GM12878 (cell line): ENCODE data around the gene SESN1. TPM values are rescaled to one million over a fixed set of nuclear protein-coding genes. Genes with fewer than 3 reads are reported as not detected.
A peak's percentile ranks its signal among the peaks of the same experiment; 100 is the strongest.

Experiments
- ATAC-seq: fragments of 200-7000 bp; cut with Tn5 transposase; 3 replicates; pipeline ENCODE4 v1.9.1; 2020; ENCODE audit warnings: mild to moderate bottlenecking, moderate library complexity
- BruUV-seq: library from RNA; stranded (reverse); fragments of 400-500 nt; replicated peaks from 2 replicates; lab custom pipeline; 2021; lab: Mats Ljungman, UMichigan
- CTCF ChIA-PET: fragments of 300-600 bp; sonication (Branson Sonifier 250); formaldehyde crosslinking; extraction: SDS; loops from one replicate; lab custom pipeline; 2021; ENCODE audit warnings: inconsistent platforms; lab: Yijun Ruan, JAX
- POLR2A ChIA-PET: fragments of 350-600 bp; formaldehyde crosslinking; extraction: SDS; loops from one replicate; lab custom pipeline; 2021; ENCODE audit warnings: inconsistent platforms; lab: Charles Lee
- RAD21 ChIA-PET: fragments of 300-600 bp; sonication (Branson Sonifier 250); formaldehyde crosslinking; loops from one replicate; lab custom pipeline; 2023; ENCODE audit warnings: antibody characterized with exemption; ENCODE audit not compliant: unreplicated experiment; lab: Charles Lee
- SMC1A ChIA-PET: fragments of 300-600 bp; sonication (Branson Sonifier 250); formaldehyde crosslinking; loops from one replicate; lab custom pipeline; 2023; ENCODE audit not compliant: unreplicated experiment, uncharacterized antibody; lab: Charles Lee
- DNase-seq: peaks from one replicate; pipeline ENCODE4 v3.0.0-alpha.2; 2011; ENCODE audit warnings: low read depth, low spot score
- FAIRE-seq: peaks from 3 replicates; lab custom pipeline; 2011; peaks lifted over from hg19 to GRCh38; lab: Jason Lieb, UNC
- H2AFZ ChIP-seq: 2 replicates; pipeline ENCODE4 v1.6.0; 2011; ENCODE audit warnings: low read depth, low read length, control low read depth; ENCODE audit not compliant: control insufficient read depth
- H3K27ac ChIP-seq: 2 replicates; pipeline ENCODE4 v1.5.1; 2011; ENCODE audit warnings: control low read depth; ENCODE audit not compliant: control insufficient read depth, insufficient read depth
- H3K27me3 ChIP-seq, 2 experiments: replicated peaks in 1 of 2; 2 replicates each; pipeline versions ENCODE4 v1.6.0 to v1.6.1; 2011; ENCODE audit warnings: low read length in 1 of 2; ENCODE audit not compliant: control insufficient read depth in 2 of 2, insufficient read depth in 2 of 2
- H3K36me3 ChIP-seq, 2 experiments: 2 replicates each; pipeline ENCODE4 v1.5.1; 2011; ENCODE audit warnings: low read length in 1 of 2; ENCODE audit not compliant: control insufficient read depth in 2 of 2, insufficient read depth in 2 of 2
- H3K4me1 ChIP-seq: 2 replicates; pipeline ENCODE4 v1.6.1; 2011; ENCODE audit warnings: mild to moderate bottlenecking, low read length, moderate library complexity, mixed read lengths; ENCODE audit not compliant: control insufficient read depth, insufficient read depth
- H3K4me2 ChIP-seq: 2 replicates; pipeline ENCODE4 v1.6.0; 2011; ENCODE audit warnings: control low read depth; ENCODE audit not compliant: control insufficient read depth, insufficient read depth
- H3K4me3 ChIP-seq: fragments of 200-600 bp; sonication (generic); 2 replicates; pipeline ENCODE4 v1.5.1; 2016
- H3K79me2 ChIP-seq: 2 replicates; pipeline ENCODE4 v1.6.0; 2011; ENCODE audit warnings: low read length; ENCODE audit not compliant: control insufficient read depth, insufficient read depth
- H3K9ac ChIP-seq: 2 replicates; pipeline ENCODE4 v1.8.0; 2011; ENCODE audit warnings: low read length, control low read depth, mixed read lengths; ENCODE audit not compliant: control insufficient read depth, insufficient read depth
- H3K9me3 ChIP-seq: replicated peaks from 3 replicates; pipeline ENCODE4 v1.5.1; 2011; ENCODE audit warnings: mild to moderate bottlenecking, low read length; ENCODE audit not compliant: control insufficient read depth, insufficient read depth
- H4K20me1 ChIP-seq: 2 replicates; pipeline ENCODE4 v1.6.0; 2011; ENCODE audit not compliant: control insufficient read depth, insufficient read depth
- BACH1 ChIP-seq: fragments of 450-650 bp; IDR thresholded peaks from 2 replicates; pipeline ENCODE4 v1.6.1; 2017; ENCODE audit warnings: mild to moderate bottlenecking, borderline replicate concordance
- BMI1 ChIP-seq: fragments of 450-650 bp; IDR thresholded peaks from 2 replicates; pipeline ENCODE4 v1.6.1; 2016; ENCODE audit warnings: mild to moderate bottlenecking, moderate library complexity, borderline replicate concordance
- CREM ChIP-seq: IDR thresholded peaks from 2 replicates; pipeline ENCODE4 v1.6.1; 2014; ENCODE audit warnings: antibody characterized with exemption, low read depth
- ETV6 ChIP-seq, 2 experiments: fragments of 450-650 bp in 1 of 2; IDR thresholded peaks in 1 of 2; conservative IDR thresholded peaks in 1 of 2; 2 replicates each; pipeline ENCODE4 v1.6.1; 2014; ENCODE audit warnings: antibody characterized with exemption in 1 of 2, borderline replicate concordance in 1 of 2, low read depth in 1 of 2, mild to moderate bottlenecking in 1 of 2, moderate library complexity in 1 of 2
- KDM1A ChIP-seq: fragments of 200-600 bp; sonication (generic); IDR thresholded peaks from 2 replicates; pipeline ENCODE4 v1.6.1; 2016; ENCODE audit warnings: borderline replicate concordance
- NFXL1 ChIP-seq: fragments of 450-650 bp; IDR thresholded peaks from 2 replicates; pipeline ENCODE4 v1.6.1; 2017; ENCODE audit warnings: antibody characterized with exemption, mild to moderate bottlenecking, borderline replicate concordance
- NFYB ChIP-seq: IDR thresholded peaks from 2 replicates; pipeline ENCODE4 v1.6.1; 2011; ENCODE audit warnings: low read depth, mild to moderate bottlenecking, low read length, improper control_type of control experiment, moderate library complexity; ENCODE audit not compliant: insufficient read depth
- RFX5 ChIP-seq: IDR thresholded peaks from 2 replicates; pipeline ENCODE4 v1.6.1; 2011; ENCODE audit warnings: low read depth, low read length, improper control_type of control experiment
- SIN3A ChIP-seq: IDR thresholded peaks from 2 replicates; pipeline ENCODE4 v1.6.1; 2012; ENCODE audit warnings: low read depth, low read length, improper control_type of control experiment
- SMAD1 ChIP-seq: fragments of 450-650 bp; IDR thresholded peaks from 2 replicates; pipeline ENCODE4 v1.6.1; 2018; ENCODE audit warnings: mild to moderate bottlenecking, low read depth; ENCODE audit not compliant: partially characterized antibody
- SP1 ChIP-seq: IDR thresholded peaks from one replicate; pipeline ENCODE4 v1.6.1; 2011; ENCODE audit warnings: low read depth, low read length
- SREBF2 ChIP-seq: IDR thresholded peaks from 2 replicates; pipeline ENCODE4 v1.6.1; 2012; ENCODE audit warnings: mild to moderate bottlenecking, low read length
- SUPT20H ChIP-seq: IDR thresholded peaks from 2 replicates; pipeline ENCODE4 v1.6.1; 2011; ENCODE audit warnings: low read depth, mild to moderate bottlenecking, low read length, moderate library complexity, borderline replicate concordance; ENCODE audit not compliant: control insufficient read depth
- YBX1 ChIP-seq: fragments of 450-650 bp; IDR thresholded peaks from 2 replicates; pipeline ENCODE4 v1.6.1; 2016; ENCODE audit warnings: antibody characterized with exemption
- WGBS: methylation state at CpG from one replicate; pipeline ENCODE4 v1.1.6; 2016; ENCODE audit warnings: low lambda C conversion rate; ENCODE audit not compliant: insufficient replicate concordance, insufficient coverage; ENCODE audit errors: missing lambda C conversion rate; 5-methylcytosine and 5-hydroxymethylcytosine counted together
- in situ Hi-C: fragments of 300-500 bp; cut with MboI; formaldehyde crosslinking; loops from 9 replicates; pipeline ENCODE4 v1.14.3; 2018; ENCODE audit warnings: mixed read lengths
- intact Hi-C: fragments of 100-400 bp; cut with micrococcal nuclease; formaldehyde crosslinking; loops from one replicate; pipeline ENCODE4 v1.14.2; 2022; ENCODE audit not compliant: unreplicated experiment
- polyA plus RNA-seq, 11 experiments: library from polyadenylated mRNA; depleted of rRNA in 4 of 11; unstranded in 6 of 11; stranded (reverse) in 5 of 11; fragments of >200 nt; fragmentation: Nextera tagmentation in 4 of 11; fragmentation: Illumina TruSeq in 1 of 11; extraction: Ambion mirVana in 4 of 11; extraction: Trizol in 1 of 11; gene quantifications; 1 replicate in 1 of 11; 2 replicates in 10 of 11; pipeline versions ENCODE4 v1.2.1 to v1.2.3, GENCODE V29; 2011 to 2016; ENCODE audit warnings: inconsistent platforms in 2 of 11, missing spikeins in 2 of 11, low read depth in 1 of 11
- total RNA-seq, 4 experiments: library from RNA; depleted of rRNA in 3 of 4; stranded (reverse); fragments of >200 nt in 3 of 4; fragmentation: Illumina TruSeq in 1 of 4; extraction: Trizol in 1 of 4; gene quantifications; 2 replicates each; pipeline versions ENCODE4 v1.2.1 to v1.2.3, GENCODE V29; 2013 to 2021
- TF ChIP-seq, protein P1 (sequence below): fragments of 450-650 bp; IDR thresholded peaks from 2 replicates; pipeline ENCODE4 v1.6.1; 2016; ENCODE audit warnings: mild to moderate bottlenecking
- TF ChIP-seq, protein P2 (sequence below): IDR thresholded peaks from 2 replicates; pipeline ENCODE4 v1.6.1; 2011; ENCODE audit warnings: mild to moderate bottlenecking, low read depth, low read length, moderate library complexity; ENCODE audit not compliant: insufficient replicate concordance

Gene SESN1
- total and polyA plus RNA-seq, 10 of the 15 experiments (the other 5 are each of a cell fraction or from before 2014, with no cell fraction given) = 1.3 to 13.0 (median 3.3) TPM

DNA sequence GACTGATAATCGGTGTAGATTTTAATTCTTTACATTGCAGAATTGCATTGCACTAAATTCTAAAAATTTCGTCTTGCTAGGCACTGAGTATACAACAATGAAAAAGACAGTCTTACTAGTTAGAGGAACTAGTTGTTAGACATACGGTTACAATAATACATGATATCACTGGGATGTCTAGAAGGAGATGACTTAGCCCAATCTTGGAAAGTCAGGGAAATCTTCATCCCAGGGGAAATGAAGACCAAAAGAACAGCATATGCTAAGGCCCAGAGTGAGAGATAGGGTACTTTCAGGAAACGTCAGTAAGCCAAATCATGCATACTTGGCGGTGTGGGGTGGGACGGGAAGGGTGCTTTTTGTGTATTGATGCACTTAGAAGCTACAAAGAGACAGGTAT is 1.6 kb upstream of the SESN1 start:
- peaks cover 10% of the 10 kb centered on the region for H3K79me2 ChIP-seq
- RAD21 ChIA-PET = interaction anchor here (1.7 kb wide), 1 partner anchor 21 kb away, joined by 4 read pairs; no protein-coding TSS in a partner anchor
- 42% methylated on average over 6 of the region's 6 CpGs for WGBS
- H3K9me3 ChIP-seq = no peaks in the 10 kb centered on the region
- ATAC-seq (no peak), DNase-seq (no peak), FAIRE-seq (no peak)
- CTCF ChIA-PET = interaction anchor here (1.0 to 1.8 kb wide), 2 partner anchors 20 to 22 kb away, joined by 3 to 5 read pairs; no protein-coding TSS in a partner anchor
- TF ChIP-seq SMAD1 = no peak
- TF ChIP-seq SREBF2 = no peak
- no peak for TF ChIP-seq BMI1
- no peak for TF ChIP-seq NFYB
- TF ChIP-seq KDM1A = no peak
- TF ChIP-seq, protein P1, sequence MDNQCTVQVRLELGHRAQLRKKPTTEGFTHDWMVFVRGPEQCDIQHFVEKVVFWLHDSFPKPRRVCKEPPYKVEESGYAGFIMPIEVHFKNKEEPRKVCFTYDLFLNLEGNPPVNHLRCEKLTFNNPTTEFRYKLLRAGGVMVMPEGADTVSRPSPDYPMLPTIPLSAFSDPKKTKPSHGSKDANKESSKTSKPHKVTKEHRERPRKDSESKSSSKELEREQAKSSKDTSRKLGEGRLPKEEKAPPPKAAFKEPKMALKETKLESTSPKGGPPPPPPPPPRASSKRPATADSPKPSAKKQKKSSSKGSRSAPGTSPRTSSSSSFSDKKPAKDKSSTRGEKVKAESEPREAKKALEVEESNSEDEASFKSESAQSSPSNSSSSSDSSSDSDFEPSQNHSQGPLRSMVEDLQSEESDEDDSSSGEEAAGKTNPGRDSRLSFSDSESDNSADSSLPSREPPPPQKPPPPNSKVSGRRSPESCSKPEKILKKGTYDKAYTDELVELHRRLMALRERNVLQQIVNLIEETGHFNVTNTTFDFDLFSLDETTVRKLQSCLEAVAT = no peak
- no peak for TF ChIP-seq YBX1
- no peak for TF ChIP-seq SP1
- no peak for TF ChIP-seq NFXL1
- TF ChIP-seq, protein P2, sequence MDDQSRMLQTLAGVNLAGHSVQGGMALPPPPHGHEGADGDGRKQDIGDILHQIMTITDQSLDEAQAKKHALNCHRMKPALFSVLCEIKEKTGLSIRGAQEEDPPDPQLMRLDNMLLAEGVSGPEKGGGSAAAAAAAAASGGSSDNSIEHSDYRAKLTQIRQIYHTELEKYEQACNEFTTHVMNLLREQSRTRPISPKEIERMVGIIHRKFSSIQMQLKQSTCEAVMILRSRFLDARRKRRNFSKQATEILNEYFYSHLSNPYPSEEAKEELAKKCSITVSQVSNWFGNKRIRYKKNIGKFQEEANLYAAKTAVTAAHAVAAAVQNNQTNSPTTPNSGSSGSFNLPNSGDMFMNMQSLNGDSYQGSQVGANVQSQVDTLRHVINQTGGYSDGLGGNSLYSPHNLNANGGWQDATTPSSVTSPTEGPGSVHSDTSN = no peak
- no peak for TF ChIP-seq SIN3A
- TF ChIP-seq BACH1 = no peak
- no peak for TF ChIP-seq SUPT20H
- TF ChIP-seq ETV6 (conservative IDR thresholded peaks at IDR 0.05 in 1 of 2, IDR thresholded peaks at IDR 0.05 in 1 of 2; ENCODE audit: borderline replicate concordance in 1 of 2, low read depth in 1 of 2) = no peak
- no peak for TF ChIP-seq RFX5
- no peak for TF ChIP-seq CREM
- in situ Hi-C loops = loop anchor here (5.0 kb wide), 1 partner anchor 286 kb away; the partner anchor contains the start of gene CD164
- SMC1A ChIA-PET = interaction anchor here (0.8 to 3.4 kb wide), 5 partner anchors 9 to 83 kb away, joined by 3 to 24 read pairs (median 4); no protein-coding TSS in a partner anchor
- H3K9ac ChIP-seq = peak overlapping the region; percentile 91
- no peak overlapping the region for H3K27ac ChIP-seq
- no peaks in the 10 kb centered on the region for H3K27me3 ChIP-seq
- H4K20me1 ChIP-seq = no peaks in the 10 kb centered on the region
- H3K4me1 ChIP-seq = no peaks in the 10 kb centered on the region
- intact Hi-C loops = loop anchor here (5.0 kb wide), 1 partner anchor 361 kb away; the partner anchor contains the start of gene MICAL1
- peak overlapping the region; percentile 100 for H2AFZ ChIP-seq
- no peaks in the 10 kb centered on the region for H3K36me3 ChIP-seq
- H3K4me3 ChIP-seq = peak overlapping the region; percentile 90
- peak overlapping the region; percentile 81 for H3K4me2 ChIP-seq
- BruUV-seq = no TSS peak
- POLR2A ChIA-PET = interaction anchor here (0.7 to 1.1 kb wide), 3 partner anchors 10 to 384 kb away, joined by 3 to 4 read pairs (median 4); no protein-coding TSS in a partner anchor
